Left lung (tissue), 10 donors: Measurements from ENCODE around the gene TBC1D8. TPM values are rescaled to one million over a fixed set of nuclear protein-coding genes. Genes with fewer than 3 reads are reported as not detected.
A peak's percentile ranks its signal among the peaks of the same experiment; 100 is the strongest.

Experiments used
- ATAC-seq: fragments of 200-7000 bp; cut with Tn5 transposase; one replicate; pipeline ENCODE4 v1.9.1; 2020; ENCODE audit warnings: moderate library complexity
- DNase-seq, 4 donors: peaks; one replicate each; pipeline ENCODE4 v3.0.0-alpha.2; 2013 to 2020
- H3K27ac ChIP-seq, 2 donors: fragments of 200-600 bp; sonication (generic) in 1 of 2; one replicate each; pipeline versions ENCODE4 v1.5.0 to v1.8.0; 2020 to 2021
- H3K27me3 ChIP-seq, 2 donors: fragments of 200-600 bp; sonication (generic) in 1 of 2; one replicate each; pipeline versions ENCODE4 v1.5.0 to v1.8.0; 2020 to 2021
- H3K36me3 ChIP-seq, 2 donors: fragments of 200-600 bp; sonication (generic) in 1 of 2; one replicate each; pipeline versions ENCODE4 v1.5.0 to v1.8.0; 2020 to 2021
- H3K4me1 ChIP-seq, 2 donors: fragments of 200-600 bp; one replicate each; pipeline ENCODE4 v1.8.0; 2021
- H3K4me3 ChIP-seq, 2 donors: fragments of 200-600 bp; sonication (generic) in 1 of 2; one replicate each; pipeline versions ENCODE4 v1.5.0 to v1.8.0; 2020 to 2021; ENCODE audit warnings: mild to moderate bottlenecking in 1 of 2
- H3K9me3 ChIP-seq, 2 donors: fragments of 200-600 bp; sonication (generic) in 1 of 2; one replicate each; pipeline versions ENCODE4 v1.5.0 to v1.8.0; 2020 to 2021
- CTCF ChIP-seq, 2 donors: fragments of 200-600 bp; sonication (generic) in 1 of 2; IDR thresholded peaks; one replicate each; pipeline versions ENCODE4 v1.5.0 to v1.8.0; 2021; ENCODE audit warnings: antibody characterized with exemption in 2 of 2
- intact Hi-C, 2 donors: fragments of 100-400 bp; cut with DNase I; formaldehyde crosslinking; loops; one replicate each; pipeline versions ENCODE4 v1.11.2 to v1.14.2; 2022
- polyA plus RNA-seq, 6 donors: library from polyadenylated mRNA; unstranded; fragments of 120-200 nt; gene quantifications; one replicate each; pipeline ENCODE4 v1.2.1, GENCODE V29; 2013; ENCODE audit not compliant: insufficient read length in 6 of 6
- total RNA-seq, 2 donors: library from RNA; stranded (reverse); fragmentation: NEBNext Ultra II Directional; extraction: Animal tissue kit (Norgen Biotek cat#: 25700); gene quantifications; one replicate each; pipeline ENCODE4 v1.2.1, GENCODE V29; 2021
- donor health status: DM: no; HTN: yes; CAD: no.
- donor health status: DM: no; HTN: no; CAD: no.

TBC1D8 gene
- total and polyA plus RNA-seq, 8 donors, result 11.7 to 36.5 (median 32.1) TPM

GRCh38 chr2:101197215-101197745 is 46.1 kb upstream of the TBC1D8 start:
- no peak for ATAC-seq
- H3K9me3 ChIP-seq, result no peaks in the 10 kb centered on the region
- no peak for DNase-seq

GRCh38 chr2:101195871-101196661 is 44.9 kb upstream of the TBC1D8 start:
- H3K36me3 ChIP-seq, result no peaks in the 10 kb centered on the region
- ATAC-seq (no peak), DNase-seq (no peak)
- H3K4me1 ChIP-seq, result peaks cover 0 to 16% of the 10 kb centered on the region in 2 donors
- no peak overlapping the region for H3K27ac ChIP-seq
- no peak overlapping the region for H3K4me3 ChIP-seq
- no peaks in the 10 kb centered on the region for H3K27me3 ChIP-seq
- TF ChIP-seq CTCF (IDR thresholded peaks at IDR 0.05), result no peak
- intact Hi-C loops, result no loop called here
- no peaks in the 10 kb centered on the region for H3K9me3 ChIP-seq

More at GRCh38 chr2:101197215-101197745, 46.1 kb upstream of the TBC1D8 start:
- TF ChIP-seq CTCF (IDR thresholded peaks at IDR 0.05), result no peak
- intact Hi-C loops, result no loop called here
- Histone ChIP-seq H3K4me1 (peaks cover 0 to 12% of the 10 kb centered on the region in 2 donors), H3K4me3 (no peak overlapping the region), H3K27ac (no peak overlapping the region), H3K36me3 (no peaks in the 10 kb centered on the region), H3K27me3 (no peaks in the 10 kb centered on the region)

GRCh38 chr2:101193033-101193626 is 41.9 kb upstream of the TBC1D8 start:
- DNase-seq (no peak), ATAC-seq (no peak)
- Histone ChIP-seq H3K4me1 (peaks cover 0 to 13% of the 10 kb centered on the region in 2 donors), H3K27ac (no peak overlapping the region), H3K27me3 (no peaks in the 10 kb centered on the region), H3K9me3 (peaks cover 0 to 8% of the 10 kb centered on the region in 2 donors), H3K4me3 (no peak overlapping the region), H3K36me3 (no peaks in the 10 kb centered on the region)
- no peak for TF ChIP-seq CTCF (IDR thresholded peaks at IDR 0.05)
- intact Hi-C loops, result no loop called here

GRCh38 chr2:101190747-101191516 is 39.8 kb upstream of the TBC1D8 start:
- no peak for DNase-seq
- H3K27me3 ChIP-seq, result no peaks in the 10 kb centered on the region
- peak; percentile 78 for ATAC-seq
- H3K36me3 ChIP-seq, result no peaks in the 10 kb centered on the region
- peaks cover 0 to 13% of the 10 kb centered on the region in 2 donors for H3K4me1 ChIP-seq
- peak overlapping the region in 1 of 2 donors; percentile 28 for H3K27ac ChIP-seq
- intact Hi-C loops, result no loop called here
- H3K9me3 ChIP-seq, result peaks cover 0 to 20% of the 10 kb centered on the region in 2 donors
- TF ChIP-seq CTCF (IDR thresholded peaks at IDR 0.05), result no peak
- H3K4me3 ChIP-seq, result no peak overlapping the region
